Measurements from ENCODE around the gene KLK14.

The KLK14 gene, protein sequence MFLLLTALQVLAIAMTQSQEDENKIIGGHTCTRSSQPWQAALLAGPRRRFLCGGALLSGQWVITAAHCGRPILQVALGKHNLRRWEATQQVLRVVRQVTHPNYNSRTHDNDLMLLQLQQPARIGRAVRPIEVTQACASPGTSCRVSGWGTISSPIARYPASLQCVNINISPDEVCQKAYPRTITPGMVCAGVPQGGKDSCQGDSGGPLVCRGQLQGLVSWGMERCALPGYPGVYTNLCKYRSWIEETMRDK

DNA sequence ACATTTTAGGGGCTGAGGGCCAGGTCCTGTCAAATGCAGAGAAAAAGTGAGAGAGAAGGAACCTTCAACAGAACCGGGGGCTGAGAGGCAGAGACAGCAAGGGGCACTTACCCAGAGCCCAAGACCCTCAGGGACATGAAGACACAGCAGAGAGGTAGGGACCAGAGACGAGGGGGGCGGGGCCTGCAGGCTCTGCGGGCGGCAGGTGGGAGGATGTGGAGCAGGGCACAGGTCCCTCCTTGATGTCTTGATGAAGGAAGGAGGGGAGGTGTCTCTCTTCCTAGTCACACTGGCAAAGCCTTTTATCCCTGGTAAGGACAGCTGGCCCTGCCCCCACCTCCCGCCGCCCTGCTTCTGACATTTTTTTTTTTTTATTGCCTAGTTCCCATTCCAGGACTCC, at the start of gene KLK14:
TSS of gene KLK14 (minus strand) at position 277 of the 400 bp plus-strand sequence. CDS start at position 4, 273 bp downstream.
- POLR2A ChIA-PET (ENCODE audit: low non-redundant PET): no interaction called here
- no peak for DNase-seq (ENCODE audit: low spot score)

DNA sequence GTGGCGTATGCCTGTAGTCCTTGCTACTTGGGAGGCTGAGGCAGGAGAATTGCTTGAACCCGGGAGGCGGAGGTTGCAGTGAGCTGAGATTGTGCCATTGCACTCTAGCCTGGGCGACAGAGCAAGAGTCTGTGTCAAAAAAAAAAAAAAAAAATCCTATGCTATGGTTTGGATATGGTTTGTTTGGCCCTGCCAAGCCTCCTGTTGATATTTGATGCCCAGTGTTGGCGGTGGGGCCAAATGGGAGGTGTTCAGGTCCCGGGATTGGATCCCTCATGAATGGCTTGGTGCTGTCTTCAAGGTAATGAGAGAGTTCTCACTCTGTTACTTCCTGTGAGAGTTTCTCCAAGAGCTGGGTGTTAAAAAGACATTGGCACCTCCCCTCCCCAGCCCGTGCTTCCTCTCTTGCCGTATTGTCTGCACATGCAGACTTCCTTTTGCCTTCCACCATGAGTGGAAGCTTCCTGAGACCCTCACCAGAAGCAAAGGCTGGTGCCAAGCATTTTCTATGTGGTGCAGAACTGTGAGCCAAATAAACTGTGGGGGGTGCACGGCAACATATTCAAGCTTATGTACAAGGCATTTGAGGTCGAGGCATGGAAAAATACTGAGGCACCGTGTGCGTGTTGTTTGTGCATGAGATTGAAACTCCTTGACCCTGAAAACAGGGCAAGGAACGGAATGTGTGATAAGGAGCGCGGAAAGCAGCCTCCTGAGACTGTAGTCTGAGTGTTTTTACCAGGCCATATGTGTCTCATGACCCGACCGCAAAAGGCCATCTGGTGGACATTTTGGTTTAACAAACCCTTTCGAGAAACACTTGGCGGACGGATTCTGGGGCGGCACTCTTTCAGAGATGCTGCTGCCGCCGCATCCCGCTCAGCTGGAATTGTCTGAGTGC, 49.3 kb upstream of the KLK14 start:
- H3K27ac ChIP-seq: no peak overlapping the region
- ChIA-PET POLR2A (ENCODE audit: low non-redundant PET) (no interaction called here), CTCF (no interaction called here)
- no peak for DNase-seq (ENCODE audit: low spot score)
- TF ChIP-seq, protein P1, sequence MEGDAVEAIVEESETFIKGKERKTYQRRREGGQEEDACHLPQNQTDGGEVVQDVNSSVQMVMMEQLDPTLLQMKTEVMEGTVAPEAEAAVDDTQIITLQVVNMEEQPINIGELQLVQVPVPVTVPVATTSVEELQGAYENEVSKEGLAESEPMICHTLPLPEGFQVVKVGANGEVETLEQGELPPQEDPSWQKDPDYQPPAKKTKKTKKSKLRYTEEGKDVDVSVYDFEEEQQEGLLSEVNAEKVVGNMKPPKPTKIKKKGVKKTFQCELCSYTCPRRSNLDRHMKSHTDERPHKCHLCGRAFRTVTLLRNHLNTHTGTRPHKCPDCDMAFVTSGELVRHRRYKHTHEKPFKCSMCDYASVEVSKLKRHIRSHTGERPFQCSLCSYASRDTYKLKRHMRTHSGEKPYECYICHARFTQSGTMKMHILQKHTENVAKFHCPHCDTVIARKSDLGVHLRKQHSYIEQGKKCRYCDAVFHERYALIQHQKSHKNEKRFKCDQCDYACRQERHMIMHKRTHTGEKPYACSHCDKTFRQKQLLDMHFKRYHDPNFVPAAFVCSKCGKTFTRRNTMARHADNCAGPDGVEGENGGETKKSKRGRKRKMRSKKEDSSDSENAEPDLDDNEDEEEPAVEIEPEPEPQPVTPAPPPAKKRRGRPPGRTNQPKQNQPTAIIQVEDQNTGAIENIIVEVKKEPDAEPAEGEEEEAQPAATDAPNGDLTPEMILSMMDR (conservative IDR thresholded peaks at IDR 0.05; ENCODE audit: low read depth): no peak

More for the DNA sequence above, at the start of gene KLK14:
- H3K27ac ChIP-seq: no peak within 1 kb of the TSS
- CTCF ChIA-PET: no interaction called here
- TF ChIP-seq, protein P1 (conservative IDR thresholded peaks at IDR 0.05; ENCODE audit: low read depth): no peak

DNA sequence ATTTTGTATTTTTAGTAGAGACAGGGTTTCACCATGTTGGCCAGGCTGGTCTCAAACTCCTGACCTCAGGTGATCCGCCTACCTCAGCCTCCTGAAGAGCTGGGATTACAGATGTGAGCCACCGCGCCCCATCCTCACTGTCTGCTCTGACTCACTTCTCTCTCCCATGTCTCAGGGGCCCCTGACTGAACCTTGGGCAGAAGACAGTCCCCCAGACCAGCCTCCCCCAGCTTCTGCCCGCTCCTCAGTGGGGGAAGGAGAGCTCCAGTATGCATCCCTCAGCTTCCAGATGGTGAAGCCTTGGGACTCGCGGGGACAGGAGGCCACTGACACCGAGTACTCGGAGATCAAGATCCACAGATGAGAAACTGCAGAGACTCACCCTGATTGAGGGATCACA, 47.0 kb upstream of the KLK14 start:
- POLR2A ChIA-PET (ENCODE audit: low non-redundant PET): no interaction called here
- CTCF ChIA-PET: interaction anchor here (0.7 kb wide), 1 partner anchor 362 kb away, joined by 4 read pairs; no protein-coding TSS in a partner anchor

DNA sequence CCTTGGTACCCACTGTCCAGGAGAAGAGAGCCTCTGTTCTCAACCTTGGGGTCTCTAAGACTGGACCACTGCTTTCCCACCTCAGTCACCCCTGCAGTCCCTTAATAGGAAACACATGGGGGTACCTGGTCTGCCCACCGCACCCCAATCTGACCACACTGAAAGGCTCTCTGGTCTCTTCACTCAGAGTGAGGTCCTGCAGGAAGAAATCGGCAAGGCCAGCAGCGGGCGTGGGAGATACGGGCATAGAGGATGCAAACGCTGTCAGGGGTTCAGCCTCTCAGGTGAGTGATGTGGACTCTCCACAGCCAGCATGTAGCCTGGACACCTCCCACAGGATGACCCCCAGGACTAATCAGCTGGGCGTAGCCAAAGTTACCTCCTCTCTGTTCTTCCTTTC, 45.5 kb upstream of the KLK14 start:
- ChIA-PET CTCF (interaction anchor here (0.6 kb wide), 1 partner anchor 108 kb away, joined by 4 read pairs; no protein-coding TSS in a partner anchor), POLR2A (ENCODE audit: low non-redundant PET) (no interaction called here)
- no peak overlapping the region for H3K27ac ChIP-seq
- no peak for DNase-seq (ENCODE audit: low spot score)
- TF ChIP-seq, protein P1 (conservative IDR thresholded peaks at IDR 0.05; ENCODE audit: low read depth): no peak

More for the DNA sequence above, 47.0 kb upstream of the KLK14 start:
- TF ChIP-seq, protein P1 (conservative IDR thresholded peaks at IDR 0.05; ENCODE audit: low read depth): no peak
- DNase-seq (ENCODE audit: low spot score): no peak
- H3K27ac ChIP-seq: no peak overlapping the region

DNA sequence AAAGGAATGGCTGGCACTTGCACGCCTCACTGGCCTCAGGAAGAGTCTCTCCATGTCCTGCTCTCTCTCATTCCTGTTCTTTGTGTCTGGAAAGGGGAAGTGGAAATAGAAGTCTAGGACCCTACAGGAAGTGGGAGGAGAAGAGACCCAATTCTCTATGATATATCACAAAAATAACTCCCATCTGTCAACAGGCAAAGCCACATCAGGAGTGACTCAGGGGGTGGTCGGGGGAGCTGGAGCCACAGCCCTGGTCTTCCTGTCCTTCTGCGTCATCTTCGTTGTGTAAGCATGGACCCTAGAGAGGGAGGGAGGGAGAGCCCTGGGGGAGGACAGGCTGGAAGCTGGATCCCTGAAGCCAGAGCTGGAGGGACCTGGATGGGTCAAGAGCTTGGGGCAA, 45.1 kb upstream of the KLK14 start:
- ChIA-PET CTCF (interaction anchor here (0.6 kb wide), 1 partner anchor 107 kb away, joined by 4 read pairs; no protein-coding TSS in a partner anchor), POLR2A (ENCODE audit: low non-redundant PET) (no interaction called here)
- H3K27ac ChIP-seq: no peak overlapping the region
- TF ChIP-seq, protein P1 (conservative IDR thresholded peaks at IDR 0.05; ENCODE audit: low read depth): no peak
- DNase-seq (ENCODE audit: low spot score): no peak

DNA sequence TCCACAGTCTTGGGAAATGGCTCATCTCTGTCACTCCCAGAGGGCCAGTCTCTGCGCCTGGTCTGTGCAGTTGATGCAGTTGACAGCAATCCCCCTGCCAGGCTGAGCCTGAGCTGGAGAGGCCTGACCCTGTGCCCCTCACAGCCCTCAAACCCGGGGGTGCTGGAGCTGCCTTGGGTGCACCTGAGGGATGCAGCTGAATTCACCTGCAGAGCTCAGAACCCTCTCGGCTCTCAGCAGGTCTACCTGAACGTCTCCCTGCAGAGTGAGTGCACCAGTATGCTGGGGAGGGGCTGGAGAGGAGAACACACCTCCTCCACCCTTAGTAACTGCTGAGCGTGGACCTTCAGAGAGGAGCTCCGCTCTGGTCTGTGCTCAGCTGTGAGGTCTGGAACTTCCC, 44.3 kb upstream of the KLK14 start:
- TF ChIP-seq, protein P1 (conservative IDR thresholded peaks at IDR 0.05; ENCODE audit: low read depth): no peak
- H3K27ac ChIP-seq: no peak overlapping the region
- CTCF ChIA-PET: interaction anchor here (0.6 kb wide), 1 partner anchor 541 kb away, joined by 3 read pairs; no protein-coding TSS in a partner anchor
- DNase-seq (ENCODE audit: low spot score): no peak
- POLR2A ChIA-PET (ENCODE audit: low non-redundant PET): no interaction called here

All from RWPE1 (cell line).